ENCODE results near the gene WDR37.

DNA sequence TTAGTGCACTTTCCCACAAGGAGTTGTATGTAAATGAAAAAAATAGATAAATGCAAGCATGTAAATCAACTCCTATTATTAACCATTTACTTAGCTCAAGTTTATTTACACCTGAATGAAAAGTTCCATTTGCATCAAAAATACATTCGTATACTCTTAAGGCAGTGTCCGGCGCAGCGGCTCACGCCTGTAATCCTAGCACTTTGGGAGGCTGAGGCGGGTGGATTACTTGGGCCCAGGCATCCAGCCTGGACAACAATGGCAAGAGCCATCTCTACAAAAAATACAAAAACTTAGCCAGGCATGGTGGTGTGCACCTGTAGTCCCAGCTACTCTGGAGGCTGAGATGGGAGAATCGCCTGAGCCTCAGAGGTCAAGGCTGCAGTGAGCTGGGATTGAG, 26.3 kb upstream of the WDR37 start:
- TF ChIP-seq, protein P1, sequence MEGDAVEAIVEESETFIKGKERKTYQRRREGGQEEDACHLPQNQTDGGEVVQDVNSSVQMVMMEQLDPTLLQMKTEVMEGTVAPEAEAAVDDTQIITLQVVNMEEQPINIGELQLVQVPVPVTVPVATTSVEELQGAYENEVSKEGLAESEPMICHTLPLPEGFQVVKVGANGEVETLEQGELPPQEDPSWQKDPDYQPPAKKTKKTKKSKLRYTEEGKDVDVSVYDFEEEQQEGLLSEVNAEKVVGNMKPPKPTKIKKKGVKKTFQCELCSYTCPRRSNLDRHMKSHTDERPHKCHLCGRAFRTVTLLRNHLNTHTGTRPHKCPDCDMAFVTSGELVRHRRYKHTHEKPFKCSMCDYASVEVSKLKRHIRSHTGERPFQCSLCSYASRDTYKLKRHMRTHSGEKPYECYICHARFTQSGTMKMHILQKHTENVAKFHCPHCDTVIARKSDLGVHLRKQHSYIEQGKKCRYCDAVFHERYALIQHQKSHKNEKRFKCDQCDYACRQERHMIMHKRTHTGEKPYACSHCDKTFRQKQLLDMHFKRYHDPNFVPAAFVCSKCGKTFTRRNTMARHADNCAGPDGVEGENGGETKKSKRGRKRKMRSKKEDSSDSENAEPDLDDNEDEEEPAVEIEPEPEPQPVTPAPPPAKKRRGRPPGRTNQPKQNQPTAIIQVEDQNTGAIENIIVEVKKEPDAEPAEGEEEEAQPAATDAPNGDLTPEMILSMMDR (IDR thresholded peaks at IDR 0.05), result no peak
- TF ChIP-seq POLR2A (IDR thresholded peaks at IDR 0.05), result no peak
